HCT116 (cell line): Measurements from ENCODE around the gene KATNAL2. TPM values are rescaled to one million over a fixed set of nuclear protein-coding genes. Genes with fewer than 3 reads are reported as not detected.

ENCODE experiments used
- ATAC-seq: fragments of 200-7000 bp; cut with Tn5 transposase; 2 replicates; pipeline ENCODE4 v1.9.1; 2020; ENCODE audit warnings: mild to moderate bottlenecking, moderate library complexity
- BruUV-seq: library from RNA; stranded (reverse); fragments of 400-500 nt; replicated peaks from 2 replicates; lab custom pipeline; 2021; lab: Mats Ljungman, UMichigan
- CTCF ChIA-PET: fragments of 300-600 bp; sonication (Branson Sonifier 250); formaldehyde crosslinking; loops from one replicate; lab custom pipeline; 2021; ENCODE audit warnings: antibody characterized with exemption; lab: Charles Lee
- POLR2A ChIA-PET: fragments of 300-600, 350-600 bp; sonication (Branson Sonifier 250); formaldehyde crosslinking; loops from one replicate; lab custom pipeline; 2021; ENCODE audit warnings: antibody characterized with exemption; lab: Charles Lee
- RAD21 ChIA-PET, 2 experiments: fragments of 300-600 bp; sonication (Branson Sonifier 250); formaldehyde crosslinking; loops; one replicate each; lab custom pipeline; 2023; ENCODE audit warnings: low total read pairs in 2 of 2; ENCODE audit not compliant: uncharacterized antibody in 2 of 2, unreplicated experiment in 2 of 2, low non-redundant PET in 1 of 2; lab: Charles Lee
- DNase-seq: peaks from one replicate; pipeline ENCODE4 v3.0.0-alpha.2; 2010; ENCODE audit warnings: low read depth, low spot score
- H2AFZ ChIP-seq: fragments of 200-600 bp; shearing (Covaris generic), sonication (generic); 2 replicates; pipeline ENCODE4 v1.6.1; 2017; ENCODE audit warnings: low read depth, mixed run types, mixed read lengths, antibody characterized with exemption, low read length; ENCODE audit not compliant: poor library complexity, severe bottlenecking
- H3K27ac ChIP-seq: 2 replicates; pipeline ENCODE4 v1.5.1; 2012; ENCODE audit warnings: low read depth, low read length
- H3K27me3 ChIP-seq: fragments of 200-600 bp; sonication (generic); 2 replicates; pipeline ENCODE4 v1.6.1; 2016; ENCODE audit warnings: mixed run types, low read length, mixed read lengths; ENCODE audit not compliant: insufficient read depth
- H3K36me3 ChIP-seq, 2 experiments: fragments of 200-500 bp in 1 of 2; fragments of 200-600 bp in 1 of 2; sonication (Bioruptor generic) in 1 of 2; sonication (generic) in 1 of 2; 2 replicates each; pipeline versions ENCODE4 v1.5.1 to v1.6.1; 2014 to 2016; ENCODE audit warnings: low read length in 2 of 2, inconsistent platforms in 1 of 2, mixed read lengths in 1 of 2, mixed run types in 1 of 2; ENCODE audit not compliant: insufficient read depth in 2 of 2, control insufficient read depth in 1 of 2
- H3K4me1 ChIP-seq, 2 experiments: fragments of 200-600 bp in 1 of 2; sonication (generic) in 1 of 2; 2 replicates each; pipeline versions ENCODE4 v1.5.1 to v1.6.1; 2012 to 2017; ENCODE audit warnings: low read length in 2 of 2, inconsistent platforms in 1 of 2, mild to moderate bottlenecking in 1 of 2, mixed read lengths in 1 of 2, mixed run types in 1 of 2, moderate library complexity in 1 of 2; ENCODE audit not compliant: insufficient read depth in 2 of 2, control insufficient read depth in 1 of 2
- H3K4me2 ChIP-seq: fragments of 200-600 bp; sonication (generic); 2 replicates; pipeline ENCODE4 v1.6.1; 2017; ENCODE audit warnings: mixed run types, low read length, mixed read lengths
- H3K4me3 ChIP-seq, 2 experiments: fragments of 200-600 bp in 1 of 2; sonication (generic) in 1 of 2; replicated peaks in 1 of 2; 2 replicates each; pipeline ENCODE4 v1.5.1; 2011 to 2016; ENCODE audit warnings: low read length in 2 of 2, control low read depth in 1 of 2, low read depth in 1 of 2, mild to moderate bottlenecking in 1 of 2, mixed read lengths in 1 of 2, mixed run types in 1 of 2
- H3K79me2 ChIP-seq: fragments of 200-600 bp; sonication (generic); 2 replicates; pipeline ENCODE4 v1.6.1; 2017; ENCODE audit warnings: mild to moderate bottlenecking, mixed run types, low read length, moderate library complexity, mixed read lengths; ENCODE audit not compliant: insufficient read depth
- H3K9ac ChIP-seq: fragments of 200-600 bp; sonication (generic); 2 replicates; pipeline ENCODE4 v1.6.1; 2016; ENCODE audit warnings: low read length, mixed read lengths
- H3K9me2 ChIP-seq: fragments of 200-600 bp; sonication (generic), shearing (Covaris generic); 2 replicates; pipeline ENCODE4 v1.6.1; 2017; ENCODE audit warnings: mixed run types, mild to moderate bottlenecking, moderate library complexity; ENCODE audit not compliant: insufficient read depth
- H3K9me3 ChIP-seq, 2 experiments: fragments of 200-500 bp in 1 of 2; fragments of 200-600 bp in 1 of 2; sonication (Bioruptor generic) in 1 of 2; sonication (generic) in 1 of 2; 2 replicates each; pipeline ENCODE4 v1.6.1; 2014 to 2017; ENCODE audit warnings: low read length in 2 of 2, mixed read lengths in 2 of 2, inconsistent platforms in 1 of 2, low read depth in 1 of 2, mild to moderate bottlenecking in 1 of 2, mixed run types in 1 of 2, moderate library complexity in 1 of 2; ENCODE audit not compliant: control insufficient read depth in 1 of 2, insufficient read depth in 1 of 2
- H4K20me1 ChIP-seq: fragments of 200-600 bp; sonication (generic), shearing (Covaris generic); 2 replicates; pipeline ENCODE4 v1.6.1; 2017; ENCODE audit warnings: mixed run types, mild to moderate bottlenecking, moderate library complexity; ENCODE audit not compliant: insufficient read depth
- ATF3 ChIP-seq: IDR thresholded peaks from 2 replicates; pipeline ENCODE4 v1.6.1; 2012
- CBX3 ChIP-seq: IDR thresholded peaks from 2 replicates; pipeline ENCODE4 v1.6.1; 2012; ENCODE audit warnings: low read depth
- CEBPB ChIP-seq: IDR thresholded peaks from 2 replicates; pipeline ENCODE4 v1.6.1; 2012; ENCODE audit warnings: low read depth
- CTCF ChIP-seq, 3 experiments: fragments of 200-600 bp in 1 of 3; sonication (generic) in 1 of 3; IDR thresholded peaks in 2 of 3; conservative IDR thresholded peaks in 1 of 3; 2 replicates each; pipeline ENCODE4 v1.5.1; 2012 to 2017; ENCODE audit warnings: low read depth in 2 of 3, low read length in 2 of 3, antibody characterized with exemption in 1 of 3, borderline replicate concordance in 1 of 3, control low read depth in 1 of 3, mild to moderate bottlenecking in 1 of 3, mixed read lengths in 1 of 3, mixed run types in 1 of 3, moderate library complexity in 1 of 3; ENCODE audit not compliant: insufficient read depth in 1 of 3
- EGR1 ChIP-seq: IDR thresholded peaks from 2 replicates; pipeline ENCODE4 v1.6.1; 2012; ENCODE audit warnings: low read depth
- ELF1 ChIP-seq: IDR thresholded peaks from 2 replicates; pipeline ENCODE4 v1.6.1; 2012; ENCODE audit warnings: low read depth, borderline replicate concordance
- EZH2 ChIP-seq: fragments of 200-600 bp; sonication (generic); IDR thresholded peaks from 2 replicates; pipeline ENCODE4 v1.6.1; 2017; ENCODE audit warnings: antibody characterized with exemption, mixed run types
- EZH2phosphoT487 ChIP-seq: fragments of 200-600 bp; IDR thresholded peaks from 2 replicates; pipeline ENCODE4 v1.6.1; 2018; ENCODE audit warnings: antibody characterized with exemption, borderline replicate concordance
- JUND ChIP-seq: IDR thresholded peaks from 2 replicates; pipeline ENCODE4 v1.6.1; 2012
- POLR2A ChIP-seq: IDR thresholded peaks from 2 replicates; pipeline ENCODE4 v1.7.0; 2011; ENCODE audit warnings: borderline replicate concordance; ENCODE audit not compliant: insufficient read depth, insufficient read length; ENCODE audit errors: extremely low read depth
- POLR2AphosphoS5 ChIP-seq: IDR thresholded peaks from 2 replicates; pipeline ENCODE4 v1.6.1; 2011; ENCODE audit warnings: mild to moderate bottlenecking, low read depth, low read length, moderate library complexity
- RAD21 ChIP-seq: IDR thresholded peaks from 2 replicates; pipeline ENCODE4 v1.6.1; 2012; ENCODE audit warnings: low read depth, mild to moderate bottlenecking
- REST ChIP-seq: IDR thresholded peaks from 2 replicates; pipeline ENCODE4 v1.6.1; 2012; ENCODE audit warnings: low read depth
- SIN3A ChIP-seq: IDR thresholded peaks from 2 replicates; pipeline ENCODE4 v1.6.1; 2012; ENCODE audit warnings: low read depth
- SP1 ChIP-seq: IDR thresholded peaks from 2 replicates; pipeline ENCODE4 v1.6.1; 2012; ENCODE audit warnings: low read depth
- SRF ChIP-seq: IDR thresholded peaks from 2 replicates; pipeline ENCODE4 v1.6.1; 2012; ENCODE audit warnings: low read depth
- TCF7L2 ChIP-seq: IDR thresholded peaks from 2 replicates; pipeline ENCODE4 v1.7.0; 2011; ENCODE audit warnings: borderline replicate concordance, inconsistent platforms; ENCODE audit not compliant: insufficient read depth, insufficient read length; ENCODE audit errors: extremely low read depth
- ZBTB33 ChIP-seq: IDR thresholded peaks from 2 replicates; pipeline ENCODE4 v1.6.1; 2011; ENCODE audit warnings: mild to moderate bottlenecking, low read length, moderate library complexity; ENCODE audit not compliant: insufficient replicate concordance; ENCODE audit errors: extremely low read depth
- ZNF274 ChIP-seq: fragments of 200-500 bp; sonication (Bioruptor generic); IDR thresholded peaks from 2 replicates; pipeline ENCODE4 v1.6.1; 2014; ENCODE audit warnings: mild to moderate bottlenecking, low read depth, low read length, inconsistent platforms
- intact Hi-C: fragments of 100-400 bp; cut with micrococcal nuclease; formaldehyde crosslinking; loops from 2 replicates; pipeline ENCODE4 v1.10.0; 2022
- total RNA-seq: library from RNA; stranded (reverse); gene quantifications from one replicate; pipeline ENCODE4 v1.2.1, GENCODE V29; 2021; ENCODE audit not compliant: unreplicated experiment

The KATNAL2 gene
- total RNA-seq, 1 experiment from 2014 or later: 2.0 TPM

- Histone ChIP-seq H3K27me3 (no peaks in the 10 kb centered on the region), H3K9ac (no peak overlapping the region), H2AFZ (no peak overlapping the region), H3K4me3 (no peak overlapping the region), H3K27ac (no peak overlapping the region), H4K20me1 (no peaks in the 10 kb centered on the region), H3K9me3 (no peaks in the 10 kb centered on the region), H3K9me2 (no peaks in the 10 kb centered on the region), H3K36me3 (no peaks in the 10 kb centered on the region), H3K4me2 (no peak overlapping the region), H3K79me2 (no peaks in the 10 kb centered on the region), H3K4me1 (peaks cover 0 to 4% of the 10 kb centered on the region in 2 experiments; a peak in 1 of 4 replicates)
- ATAC-seq (no peak), DNase-seq (no peak)
- ChIA-PET RAD21 (no interaction called here), CTCF (interaction anchor here (1.1 kb wide), 1 partner anchor 109 kb away, joined by 3 read pairs; no protein-coding TSS in a partner anchor), POLR2A (no interaction called here)
- no TSS peak for BruUV-seq
- intact Hi-C loops: no loop called here
- TF ChIP-seq SIN3A (no peak), JUND (no peak), EZH2phosphoT487 (no peak), RAD21 (no peak), ZBTB33 (no peak), ELF1 (no peak), TCF7L2 (no peak), CBX3 (no peak), SP1 (no peak), ATF3 (no peak), EZH2 (no peak), EGR1 (no peak), ZNF274 (no peak), CTCF (IDR thresholded peaks at IDR 0.05 in 2 of 3, conservative IDR thresholded peaks at IDR 0.05 in 1 of 3; ENCODE audit: borderline replicate concordance in 1 of 3, insufficient read depth in 1 of 3, low read depth in 2 of 3, low read length in 2 of 3) (no peak), POLR2A (no peak), REST (no peak), POLR2AphosphoS5 (no peak), SRF (no peak), CEBPB (no peak)
Observed at GRCh38 chr18:47095810-47096209, 178.4 kb downstream of the KATNAL2 start.
